SH-SY5Y (cell line): Measurements from ENCODE around the gene HELQ.

Source experiments
- GATA2 ChIP-seq: IDR thresholded peaks from 2 replicates; pipeline ENCODE4 v1.6.1; 2011; ENCODE audit warnings: mild to moderate bottlenecking, low read depth, low read length
- GATA3 ChIP-seq: IDR thresholded peaks from 2 replicates; pipeline ENCODE4 v1.6.1; 2011; ENCODE audit warnings: low read depth, mild to moderate bottlenecking, low read length, moderate library complexity

DNA sequence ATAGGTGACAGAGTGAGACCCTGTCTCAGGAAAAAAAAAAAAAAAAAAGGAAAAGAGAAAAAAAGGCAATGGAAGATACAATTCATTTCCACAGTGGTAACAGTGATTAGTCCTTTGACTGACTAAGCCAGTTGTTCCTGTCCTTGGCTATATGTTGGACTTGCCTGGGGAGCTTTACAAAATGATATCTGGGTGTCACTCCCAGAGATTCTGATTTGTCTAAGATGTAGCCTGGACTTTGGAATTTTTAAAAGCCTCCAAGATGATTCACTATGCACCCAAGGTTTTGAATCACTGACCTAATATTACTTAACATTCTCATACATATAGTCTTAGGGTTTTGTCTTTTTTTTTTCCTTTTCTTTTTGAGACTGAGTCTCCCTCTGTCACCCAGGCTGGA lies 16.9 kb downstream of the HELQ start:
- no peak for TF ChIP-seq GATA2
- TF ChIP-seq GATA3: no peak
